Measurements from ENCODE around the gene TP53RK. TPM values are rescaled to one million over a fixed set of nuclear protein-coding genes. Genes with fewer than 3 reads are reported as not detected.

TP53RK gene
- total and polyA plus RNA-seq, 2 of the 13 experiments (the other 11 are each of a cell fraction or from before 2014, with no cell fraction given), result 12.9 to 25.5 TPM

- TF ChIP-seq PBX3 (CRISPR knock-in tag; IDR thresholded peaks at IDR 0.05; ENCODE audit: borderline replicate concordance) (peak; percentile 80), ZMYM2 (CRISPR knock-in tag; IDR thresholded peaks at IDR 0.05) (peak; percentile 99), PLRG1 (conservative IDR thresholded peaks at IDR 0.05) (no peak), SOX5 (CRISPR knock-in tag; IDR thresholded peaks at IDR 0.05; ENCODE audit: borderline replicate concordance) (peak; percentile 100), ZBTB44 (CRISPR knock-in tag; IDR thresholded peaks at IDR 0.05) (peak; percentile 78; the same call in 1 of the 2 replicates), ZNF317 (CRISPR knock-in tag; IDR thresholded peaks at IDR 0.05) (peak; percentile 92), ZNF136 (CRISPR knock-in tag; IDR thresholded peaks at IDR 0.05; ENCODE audit: low read depth) (peak; percentile 85), ZNF768 (CRISPR knock-in tag; IDR thresholded peaks at IDR 0.05) (no peak; the same call in 1 of the 2 replicates), PAF1 (CRISPR knock-in tag; IDR thresholded peaks at IDR 0.05) (no peak), ZBTB39 (CRISPR knock-in tag; IDR thresholded peaks at IDR 0.05) (peak; percentile 78; the same call in 1 of the 2 replicates), SYNCRIP (IDR thresholded peaks at IDR 0.05; ENCODE audit: insufficient read depth, low read depth, low read length) (no peak), GPN1 (CRISPR knock-in tag; IDR thresholded peaks at IDR 0.05; ENCODE audit: borderline replicate concordance) (no peak), ZC3H4 (CRISPR knock-in tag; IDR thresholded peaks at IDR 0.05; ENCODE audit: borderline replicate concordance) (no peak), AHR (CRISPR knock-in tag; IDR thresholded peaks at IDR 0.05) (peak; percentile 75; the same call in 1 of the 2 replicates), ZNF121 (CRISPR knock-in tag; IDR thresholded peaks at IDR 0.05) (peak; percentile 72), HNRNPUL1 (IDR thresholded peaks at IDR 0.05; ENCODE audit: low read depth, low read length) (no peak), HOXD1 (CRISPR knock-in tag; IDR thresholded peaks at IDR 0.05) (peak; percentile 99), CCAR2 (optimal IDR thresholded peaks at IDR 0.05; ENCODE audit: low read depth, low read length) (peak; percentile 94), SNRNP70 (IDR thresholded peaks at IDR 0.05; ENCODE audit: low read depth, low read length) (no peak), GTF2F1 (IDR thresholded peaks at IDR 0.05; ENCODE audit: low read length) (no peak; the same call in 1 of the 2 replicates), ZNF639 (CRISPR knock-in tag; conservative IDR thresholded peaks at IDR 0.05) (peak; percentile 90), PAX8 (CRISPR knock-in tag; IDR thresholded peaks at IDR 0.05; ENCODE audit: borderline replicate concordance) (0 out of 2 replicates have a peak, but pooled peaks have one; percentile 66), ATF7 (IDR thresholded peaks at IDR 0.05) (peak; percentile 76), ATF7 (CRISPR knock-in tag; IDR thresholded peaks at IDR 0.05) (peak; percentile 98), NFYB (CRISPR knock-in tag; IDR thresholded peaks at IDR 0.05) (peak; percentile 50)
Measured at GRCh38 chr20:46666818-46667515, 22.3 kb downstream of the TP53RK start (continued).

Data from HepG2 (cell line).